Brain microvascular endothelial cell (primary cell): ENCODE measurements around the gene PDYN.

Experiments
- DNase-seq: peaks from one replicate; pipeline ENCODE4 v3.0.0-alpha.2; 2020
- H3K27ac ChIP-seq: fragments of 250-450 bp; sonication (Bioruptor Pico); 2 replicates; pipeline ENCODE4 v1.5.1; 2020; ENCODE audit warnings: mild to moderate bottlenecking, moderate library complexity
- H3K27me3 ChIP-seq: fragments of 250-450 bp; sonication (Bioruptor Pico); replicated peaks from 2 replicates; pipeline ENCODE4 v1.5.1; 2020; ENCODE audit warnings: mild to moderate bottlenecking
- H3K36me3 ChIP-seq: fragments of 250-450 bp; sonication (Bioruptor Pico); replicated peaks from 2 replicates; pipeline ENCODE4 v1.5.1; 2020; ENCODE audit warnings: mild to moderate bottlenecking
- H3K4me3 ChIP-seq: 2 replicates; pipeline ENCODE4 v1.5.1; 2011; ENCODE audit warnings: low read depth, mild to moderate bottlenecking, control low read depth, low read length, moderate library complexity
- in situ Hi-C: cut with HindIII; loops from 2 replicates; pipeline ENCODE4 v1.10.0; 2017; ENCODE audit warnings: low sequenced_read_pairs, low pct_ligation_motif_present
- TF ChIP-seq, protein P1 (sequence below): IDR thresholded peaks from 2 replicates; pipeline ENCODE4 v1.5.1; 2011; ENCODE audit warnings: low read depth, mild to moderate bottlenecking, moderate library complexity, low read length, control low read depth, inconsistent platforms; ENCODE audit errors: missing control alignments

Gene PDYN

DNA sequence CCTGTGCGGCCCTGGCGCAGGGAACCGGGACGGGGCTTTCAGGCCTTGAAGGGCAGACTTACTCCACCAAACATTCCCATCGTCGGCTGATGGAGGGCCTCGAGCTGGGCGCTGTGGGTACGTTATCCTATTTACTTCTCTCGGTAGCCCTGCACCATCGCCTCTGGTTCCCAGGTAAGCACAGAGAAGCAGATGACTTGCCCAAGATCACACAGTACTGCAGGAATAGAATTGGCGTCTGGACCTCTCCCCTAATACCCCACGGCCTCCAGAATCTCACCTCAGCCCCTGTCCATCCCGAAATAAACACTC, 46.4 kb downstream of the PDYN start:
- peaks cover 18% of the 10 kb centered on the region for H3K27me3 ChIP-seq
- H3K27ac ChIP-seq = no peak overlapping the region
- no peak for DNase-seq
- no peaks in the 10 kb centered on the region for H3K36me3 ChIP-seq
- TF ChIP-seq, protein P1, sequence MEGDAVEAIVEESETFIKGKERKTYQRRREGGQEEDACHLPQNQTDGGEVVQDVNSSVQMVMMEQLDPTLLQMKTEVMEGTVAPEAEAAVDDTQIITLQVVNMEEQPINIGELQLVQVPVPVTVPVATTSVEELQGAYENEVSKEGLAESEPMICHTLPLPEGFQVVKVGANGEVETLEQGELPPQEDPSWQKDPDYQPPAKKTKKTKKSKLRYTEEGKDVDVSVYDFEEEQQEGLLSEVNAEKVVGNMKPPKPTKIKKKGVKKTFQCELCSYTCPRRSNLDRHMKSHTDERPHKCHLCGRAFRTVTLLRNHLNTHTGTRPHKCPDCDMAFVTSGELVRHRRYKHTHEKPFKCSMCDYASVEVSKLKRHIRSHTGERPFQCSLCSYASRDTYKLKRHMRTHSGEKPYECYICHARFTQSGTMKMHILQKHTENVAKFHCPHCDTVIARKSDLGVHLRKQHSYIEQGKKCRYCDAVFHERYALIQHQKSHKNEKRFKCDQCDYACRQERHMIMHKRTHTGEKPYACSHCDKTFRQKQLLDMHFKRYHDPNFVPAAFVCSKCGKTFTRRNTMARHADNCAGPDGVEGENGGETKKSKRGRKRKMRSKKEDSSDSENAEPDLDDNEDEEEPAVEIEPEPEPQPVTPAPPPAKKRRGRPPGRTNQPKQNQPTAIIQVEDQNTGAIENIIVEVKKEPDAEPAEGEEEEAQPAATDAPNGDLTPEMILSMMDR = no peak
- in situ Hi-C loops = no loop called here
- H3K4me3 ChIP-seq = no peak overlapping the region

- TF ChIP-seq, protein P1 = no peak
- H3K27me3 ChIP-seq = peaks cover 18% of the 10 kb centered on the region
- H3K4me3 ChIP-seq = no peak overlapping the region
- no peaks in the 10 kb centered on the region for H3K36me3 ChIP-seq
- DNase-seq = no peak
- in situ Hi-C loops = no loop called here
- H3K27ac ChIP-seq = no peak overlapping the region
Measured at GRCh38 chr20:1946762-1947534, 46.9 kb downstream of the PDYN start.

DNA sequence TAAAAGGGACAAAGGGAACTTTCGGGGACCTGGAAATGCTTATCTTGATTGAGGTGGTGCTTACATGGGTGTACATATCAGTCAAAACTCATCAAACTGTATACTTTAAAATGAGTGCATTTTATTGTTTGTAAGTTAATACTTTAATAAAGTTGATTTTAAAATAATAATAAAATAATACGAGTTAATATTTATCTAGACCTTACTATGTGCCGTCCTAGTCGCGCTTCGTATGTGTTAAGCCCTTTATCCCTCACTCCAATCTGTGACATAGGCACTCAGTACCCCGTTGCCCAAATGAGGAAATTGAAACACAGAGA, 47.5 kb downstream of the PDYN start:
- TF ChIP-seq, protein P1 = no peak
- Histone ChIP-seq H3K4me3 (no peak overlapping the region), H3K36me3 (no peaks in the 10 kb centered on the region), H3K27me3 (peaks cover 18% of the 10 kb centered on the region), H3K27ac (no peak overlapping the region)
- DNase-seq = no peak
- in situ Hi-C loops = no loop called here

DNA sequence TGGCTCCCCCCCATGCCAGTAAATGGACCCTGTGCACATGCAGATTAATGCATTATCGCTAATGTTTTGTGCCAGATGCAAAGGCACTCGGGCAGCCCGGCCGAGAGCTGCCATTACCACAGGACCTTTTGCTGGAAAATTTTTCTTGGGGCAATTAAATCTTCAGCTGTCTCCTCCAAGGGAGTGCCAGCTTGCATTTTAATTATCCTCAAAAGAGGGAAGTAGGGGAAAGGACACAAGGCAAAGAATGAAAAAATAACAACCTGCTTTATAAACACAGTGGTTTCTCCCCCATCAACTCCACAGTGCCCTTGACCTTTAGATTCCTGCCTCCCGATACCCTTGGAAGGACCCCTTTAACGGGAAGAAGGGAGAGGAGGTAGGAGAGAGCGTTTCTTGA, 48.2 kb downstream of the PDYN start:
- in situ Hi-C loops = no loop called here
- Histone ChIP-seq H3K27ac (no peak overlapping the region), H3K36me3 (no peaks in the 10 kb centered on the region), H3K4me3 (no peak overlapping the region), H3K27me3 (peaks cover 18% of the 10 kb centered on the region)
- TF ChIP-seq, protein P1 = no peak
- no peak for DNase-seq

GRCh38 chr20:1945134-1945618, 48.7 kb downstream of the PDYN start:
- peaks cover 18% of the 10 kb centered on the region for H3K27me3 ChIP-seq
- in situ Hi-C loops = no loop called here
- H3K4me3 ChIP-seq = no peak overlapping the region
- no peaks in the 10 kb centered on the region for H3K36me3 ChIP-seq
- no peak overlapping the region for H3K27ac ChIP-seq
- no peak for DNase-seq
- TF ChIP-seq, protein P1 = no peak
